GM21526 (cell line): ENCODE results near the gene YIPF4.
"Not testable (repeated sequence)": the region's sequence is repeated elsewhere in the genome, so short reads cannot be mapped to it uniquely, and the experiment has no call there.

ENCODE experiments used
- ATAC-seq: cut with Tn5 transposase; IDR thresholded peaks from one replicate; pipeline ENCODE4 v1.9.1; 2021; ENCODE audit warnings: moderate library complexity; ENCODE audit not compliant: unreplicated experiment, low FRiP score

The YIPF4 gene

GRCh38 chr2:32277674-32278477 is at the start of gene YIPF4:
TSS of gene YIPF4 (plus strand) at chr2:32277904. CDS start at chr2:32278156, 252 bp downstream.
- peak; percentile 98 for ATAC-seq

DNA sequence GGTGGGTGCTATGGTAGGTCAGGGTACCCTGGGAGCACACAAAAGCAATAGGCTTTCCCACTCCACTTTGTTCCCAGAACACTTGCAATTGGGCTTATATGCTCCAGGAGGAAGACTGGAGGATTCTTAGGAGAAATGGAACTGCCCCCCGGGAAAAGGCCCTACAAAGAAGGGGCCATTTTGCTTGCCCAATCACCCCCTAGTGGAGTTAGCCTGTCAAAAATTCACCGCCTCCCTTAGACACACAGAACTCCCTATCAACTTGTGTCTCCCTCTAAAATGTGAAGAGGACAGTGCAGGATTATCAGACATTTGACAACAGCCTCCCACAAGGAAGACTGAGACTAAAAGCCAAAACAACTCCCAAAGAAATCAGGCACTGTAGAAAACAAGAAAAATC is 49.5 kb upstream of the YIPF4 start:
- no peak for ATAC-seq

DNA sequence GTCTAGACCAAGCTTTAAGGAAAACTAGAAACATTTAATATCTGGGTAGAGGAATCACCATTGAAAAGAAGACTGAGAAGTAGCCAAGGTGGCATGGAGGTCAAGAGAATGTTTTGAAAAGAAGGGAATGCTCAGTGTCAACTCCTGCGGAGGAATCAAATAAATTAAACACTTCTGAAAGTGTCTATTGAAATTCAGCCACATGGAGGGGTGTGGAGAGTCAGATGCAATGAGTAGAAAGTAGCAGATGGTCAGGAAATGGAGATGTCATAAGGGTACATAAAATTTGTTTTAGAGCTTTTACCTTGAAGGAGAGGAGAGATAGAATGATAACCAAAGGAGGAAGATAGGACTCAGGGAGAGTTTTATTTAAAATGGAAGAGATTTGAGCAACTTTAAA is 48.1 kb upstream of the YIPF4 start:
- no peak for ATAC-seq

- ATAC-seq = no peak
These were observed 45.7 kb upstream of the YIPF4 start for GRCh38 chr2:32231959-32232358.

GRCh38 chr2:32235315-32235714 is 42.4 kb upstream of the YIPF4 start:
- ATAC-seq = no peak

DNA sequence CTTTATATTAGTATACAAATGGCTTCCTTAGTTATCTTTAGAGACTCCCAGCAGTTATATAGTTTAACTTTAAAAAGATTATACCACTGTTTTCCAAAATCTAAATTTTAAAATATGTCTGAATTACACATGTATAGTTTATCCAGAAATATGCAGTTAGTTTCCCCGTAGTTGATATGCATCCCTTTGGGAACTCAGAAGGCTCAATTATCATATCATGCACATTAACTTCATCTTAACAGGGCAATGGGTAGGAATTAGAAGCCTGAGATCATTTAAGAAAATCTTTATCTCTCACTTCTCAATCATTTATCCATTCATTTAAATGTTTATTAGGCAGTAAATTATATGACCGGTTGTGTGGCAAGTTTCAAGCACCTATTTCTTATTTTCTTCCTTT is 40.2 kb upstream of the YIPF4 start:
- ATAC-seq = no peak

DNA sequence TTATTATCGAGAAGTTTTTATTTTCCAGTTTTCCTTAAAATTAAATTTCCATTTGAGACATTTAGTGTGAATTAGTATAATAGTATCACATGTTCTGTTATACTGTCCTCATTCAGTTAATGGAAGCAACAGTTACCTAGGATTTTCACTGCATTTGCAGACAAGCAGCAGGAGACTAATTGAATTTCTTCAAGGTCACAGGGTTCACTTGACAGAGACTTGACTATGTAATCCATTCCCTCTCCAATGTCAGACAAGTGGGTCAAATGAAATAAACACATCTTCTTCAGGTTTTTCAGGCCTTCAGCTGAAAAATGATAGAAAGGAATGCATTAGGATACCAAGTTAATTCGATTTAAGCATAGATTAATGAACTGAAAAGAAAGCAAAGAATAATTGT is 39.7 kb upstream of the YIPF4 start:
- no peak for ATAC-seq

GRCh38 chr2:32242331-32242730 is 35.4 kb upstream of the YIPF4 start:
- ATAC-seq = no peak

GRCh38 chr2:32246911-32247310 is 30.8 kb upstream of the YIPF4 start:
- ATAC-seq = no peak

GRCh38 chr2:32248299-32248698 is 29.4 kb upstream of the YIPF4 start:
- no peak for ATAC-seq

DNA sequence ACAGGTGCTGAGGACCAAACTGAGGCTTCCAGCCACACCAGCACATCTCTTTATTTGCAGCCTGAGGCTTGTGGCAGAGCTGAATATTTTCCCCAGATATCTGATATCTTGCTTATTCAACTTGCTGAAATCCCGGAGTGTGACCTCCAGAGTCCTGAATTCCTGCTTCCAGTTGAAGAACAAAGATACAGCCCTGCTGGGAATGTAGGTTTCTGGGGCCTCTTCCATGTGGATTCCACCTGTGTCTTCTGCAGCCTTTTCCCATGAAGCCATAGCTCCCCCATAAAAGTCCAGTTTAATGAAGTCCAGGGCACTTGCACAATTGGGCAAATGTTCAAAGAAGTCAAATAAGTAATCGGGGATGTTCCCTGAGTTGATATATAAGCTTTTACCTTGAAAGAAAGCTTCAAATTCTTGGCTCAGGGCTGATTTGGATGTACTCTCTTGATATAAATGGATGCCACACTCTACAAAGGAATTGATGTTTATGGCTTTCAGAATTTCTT is 27.9 kb upstream of the YIPF4 start:
- no peak for ATAC-seq

- ATAC-seq = no peak
These were observed 27.4 kb upstream of the YIPF4 start for GRCh38 chr2:32250290-32250689.

GRCh38 chr2:32258242-32258641 is 19.5 kb upstream of the YIPF4 start:
- no peak for ATAC-seq

DNA sequence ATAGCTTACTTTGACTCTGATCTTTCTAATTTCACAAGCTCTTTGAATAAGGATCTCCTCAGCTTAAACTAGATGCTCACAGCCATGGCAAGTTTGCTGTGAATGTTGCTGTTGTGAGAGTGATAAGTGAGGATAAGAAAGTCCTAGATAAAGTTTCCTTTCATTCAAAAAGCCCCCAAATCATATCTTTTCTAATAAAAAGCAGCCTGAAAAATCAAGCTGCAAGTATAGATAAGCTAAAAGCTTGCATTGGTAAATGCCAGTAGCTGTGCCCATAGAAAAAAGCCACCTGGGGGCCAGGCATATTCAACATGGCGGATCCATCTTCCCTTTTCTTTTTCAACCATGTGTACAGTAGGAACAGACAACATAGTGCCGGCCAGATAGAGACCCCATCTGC is 17.3 kb upstream of the YIPF4 start:
- ATAC-seq = no peak

DNA sequence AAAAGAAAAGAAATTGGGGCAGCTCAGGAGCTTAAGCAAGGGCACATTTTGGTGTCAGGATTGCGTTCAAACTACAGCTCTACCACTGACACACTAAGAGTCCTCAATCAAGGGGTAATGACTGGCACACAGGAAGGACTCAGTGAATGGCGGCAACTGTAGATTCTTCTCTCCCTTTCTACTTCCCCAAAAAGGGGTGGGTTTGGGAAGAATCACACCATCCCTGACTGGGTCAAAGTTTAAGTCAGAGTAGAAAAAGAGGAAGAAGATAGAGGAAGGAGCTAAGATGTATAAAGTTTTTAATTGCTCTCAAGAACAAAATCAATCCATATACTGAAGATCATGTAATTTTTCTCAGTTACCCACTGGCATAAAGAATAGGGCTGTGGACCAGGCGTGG is 15.6 kb upstream of the YIPF4 start:
- no peak for ATAC-seq

- peak; percentile 94 for ATAC-seq
These were observed 13.1 kb upstream of the YIPF4 start, which contains the start of gene NLRC4 for GRCh38 chr2:32264422-32265105. TSS of gene NLRC4 (minus strand) at chr2:32264886. CDS start at chr2:32256775, 8,111 bp downstream.

GRCh38 chr2:32271063-32271462 is 6.6 kb upstream of the YIPF4 start:
- no peak for ATAC-seq

DNA sequence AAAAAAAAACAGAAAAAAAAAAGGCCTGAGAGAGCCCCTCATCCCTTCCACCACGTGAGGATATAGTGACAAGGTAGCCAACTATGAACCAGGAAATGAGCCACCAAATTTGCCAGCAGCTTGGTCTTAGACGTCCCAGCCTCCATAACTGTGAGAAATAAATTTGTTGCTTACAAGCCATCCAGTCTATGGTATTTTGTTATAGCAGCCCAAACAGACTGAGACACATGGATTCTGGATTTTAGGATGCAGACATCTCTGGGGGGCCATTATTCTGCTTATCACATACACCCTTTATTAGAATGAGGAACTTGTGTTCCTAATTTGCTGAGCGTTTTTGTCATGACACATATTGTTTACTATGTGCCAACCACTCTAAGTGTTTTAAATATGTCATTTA is 5.4 kb upstream of the YIPF4 start:
- no peak for ATAC-seq

- ATAC-seq = no peak
These were observed 3.4 kb upstream of the YIPF4 start for GRCh38 chr2:32274289-32274688.

DNA sequence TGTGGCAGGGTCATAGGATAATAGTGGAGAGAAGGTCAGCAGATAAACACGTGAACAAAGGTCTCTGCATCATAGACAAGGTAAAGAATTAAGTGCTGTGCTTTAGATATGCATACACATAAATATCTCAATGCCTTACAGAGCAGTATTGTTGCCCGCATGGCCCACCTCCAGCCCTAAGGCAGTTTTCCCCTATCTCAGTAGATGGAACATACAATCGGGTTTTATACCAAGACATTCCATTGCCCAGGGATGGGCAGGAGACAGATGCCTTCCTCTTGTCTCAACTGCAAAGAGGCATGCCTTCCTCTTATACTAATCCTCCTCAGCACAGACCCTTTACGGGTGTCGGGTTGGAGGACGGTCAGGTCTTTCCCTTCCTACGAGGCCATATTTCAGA is 1.9 kb upstream of the YIPF4 start:
- not testable (repeated sequence) for ATAC-seq

DNA sequence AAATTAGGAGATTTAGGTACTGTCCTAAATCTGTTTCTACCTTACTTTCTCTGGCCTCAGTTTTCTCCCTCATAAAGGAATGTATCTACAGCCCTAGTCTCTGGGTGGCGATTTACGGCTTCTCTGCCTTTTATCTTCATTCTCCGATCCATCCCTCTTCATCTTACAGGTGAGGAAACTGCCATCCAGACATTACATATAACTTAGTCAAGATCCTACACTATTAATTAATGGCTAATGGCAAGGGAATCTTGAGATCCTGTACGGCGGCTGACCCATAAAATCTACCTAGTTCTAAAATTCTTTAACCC is 386 bp upstream of the YIPF4 start:
- no peak for ATAC-seq

GRCh38 chr2:32278478-32278853 is 762 bp downstream of the YIPF4 start:
- ATAC-seq = no peak
